ENCODE data around the gene TAS2R19.

GRCh38 chr12:11040162-11040561, 17.7 kb upstream of the TAS2R19 start:
- no peak for TF ChIP-seq CTCF (IDR thresholded peaks at IDR 0.05)
- no peak for TF ChIP-seq POLR2A (IDR thresholded peaks at IDR 0.05)

All from thyroid gland (tissue), 4 donors.